PFSK-1 (cell line): ENCODE measurements around the gene GCLC.

ENCODE experiments used
- FOXP2 ChIP-seq: optimal IDR thresholded peaks from 2 replicates; pipeline ENCODE3; 2011; ENCODE audit warnings: borderline replicate concordance, control low read depth, inconsistent platforms; ENCODE audit not compliant: insufficient read depth; ENCODE audit errors: extremely low read length, extremely low read depth
- POLR2AphosphoS5 ChIP-seq: IDR thresholded peaks from 2 replicates; pipeline ENCODE4 v1.6.1; 2012; ENCODE audit warnings: low read depth, mild to moderate bottlenecking, control low read depth, low read length, moderate library complexity
- SIN3A ChIP-seq: IDR thresholded peaks from 2 replicates; pipeline ENCODE4 v1.6.1; 2012; ENCODE audit warnings: mild to moderate bottlenecking, low read length, moderate library complexity, borderline replicate concordance; ENCODE audit not compliant: insufficient read depth
- TAF1 ChIP-seq: IDR thresholded peaks from 2 replicates; pipeline ENCODE4 v1.6.1; 2012; ENCODE audit warnings: low read length, control low read depth, borderline replicate concordance; ENCODE audit not compliant: insufficient read depth
- TF ChIP-seq, protein P1 (sequence below), 2 experiments: IDR thresholded peaks; 2 replicates each; pipeline versions ENCODE4 v1.6.1 to v1.8.0; 2011 to 2012; ENCODE audit warnings: low read depth in 2 of 2, low read length in 2 of 2, control low read depth in 1 of 2, inconsistent platforms in 1 of 2, mild to moderate bottlenecking in 1 of 2, moderate library complexity in 1 of 2; ENCODE audit not compliant: insufficient read depth in 1 of 2

The GCLC gene

DNA sequence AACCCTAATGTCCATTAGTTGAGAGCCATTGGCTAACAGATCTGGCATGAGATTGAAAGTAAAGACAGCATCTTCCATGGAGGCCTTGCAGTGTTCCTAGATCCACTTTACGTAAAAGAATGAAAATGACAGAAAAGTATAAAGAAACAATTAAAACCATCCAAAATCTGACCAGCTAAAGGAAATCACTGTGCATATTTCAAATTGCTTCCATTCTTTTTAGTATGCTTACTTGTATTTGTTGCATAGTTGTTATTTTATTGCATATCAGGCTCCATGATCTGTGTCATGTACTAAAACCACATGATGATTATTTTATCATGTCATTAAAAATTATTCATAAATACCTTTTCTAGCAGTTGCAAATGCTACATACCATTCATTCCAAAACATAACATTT, 67.9 kb downstream of the GCLC start:
- TF ChIP-seq POLR2AphosphoS5: no peak
- TF ChIP-seq FOXP2: no peak
- TF ChIP-seq TAF1: no peak
- TF ChIP-seq SIN3A: no peak

DNA sequence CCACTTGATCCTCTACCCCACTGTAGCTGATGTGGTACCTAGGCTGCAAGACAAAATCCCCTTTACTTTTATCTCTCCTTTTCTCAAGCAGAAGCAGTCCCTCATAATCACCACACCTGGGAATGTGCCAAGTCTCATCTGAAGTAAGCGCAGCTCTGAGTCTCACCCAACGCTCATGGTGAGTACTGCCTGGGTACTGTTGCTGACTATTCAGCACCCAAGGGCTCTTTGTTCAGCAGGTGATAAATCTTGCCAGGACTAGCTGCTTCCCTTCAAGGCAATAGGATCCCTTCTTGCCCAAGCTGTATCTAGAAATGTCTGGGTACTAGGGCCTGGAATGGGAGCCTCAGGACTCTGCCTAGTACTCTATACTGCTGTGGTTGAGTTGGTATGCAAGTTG, 70.9 kb downstream of the GCLC start:
- TF ChIP-seq FOXP2: no peak
- TF ChIP-seq POLR2AphosphoS5: no peak
- TF ChIP-seq TAF1: no peak
- no peak for TF ChIP-seq SIN3A
- TF ChIP-seq, protein P1, sequence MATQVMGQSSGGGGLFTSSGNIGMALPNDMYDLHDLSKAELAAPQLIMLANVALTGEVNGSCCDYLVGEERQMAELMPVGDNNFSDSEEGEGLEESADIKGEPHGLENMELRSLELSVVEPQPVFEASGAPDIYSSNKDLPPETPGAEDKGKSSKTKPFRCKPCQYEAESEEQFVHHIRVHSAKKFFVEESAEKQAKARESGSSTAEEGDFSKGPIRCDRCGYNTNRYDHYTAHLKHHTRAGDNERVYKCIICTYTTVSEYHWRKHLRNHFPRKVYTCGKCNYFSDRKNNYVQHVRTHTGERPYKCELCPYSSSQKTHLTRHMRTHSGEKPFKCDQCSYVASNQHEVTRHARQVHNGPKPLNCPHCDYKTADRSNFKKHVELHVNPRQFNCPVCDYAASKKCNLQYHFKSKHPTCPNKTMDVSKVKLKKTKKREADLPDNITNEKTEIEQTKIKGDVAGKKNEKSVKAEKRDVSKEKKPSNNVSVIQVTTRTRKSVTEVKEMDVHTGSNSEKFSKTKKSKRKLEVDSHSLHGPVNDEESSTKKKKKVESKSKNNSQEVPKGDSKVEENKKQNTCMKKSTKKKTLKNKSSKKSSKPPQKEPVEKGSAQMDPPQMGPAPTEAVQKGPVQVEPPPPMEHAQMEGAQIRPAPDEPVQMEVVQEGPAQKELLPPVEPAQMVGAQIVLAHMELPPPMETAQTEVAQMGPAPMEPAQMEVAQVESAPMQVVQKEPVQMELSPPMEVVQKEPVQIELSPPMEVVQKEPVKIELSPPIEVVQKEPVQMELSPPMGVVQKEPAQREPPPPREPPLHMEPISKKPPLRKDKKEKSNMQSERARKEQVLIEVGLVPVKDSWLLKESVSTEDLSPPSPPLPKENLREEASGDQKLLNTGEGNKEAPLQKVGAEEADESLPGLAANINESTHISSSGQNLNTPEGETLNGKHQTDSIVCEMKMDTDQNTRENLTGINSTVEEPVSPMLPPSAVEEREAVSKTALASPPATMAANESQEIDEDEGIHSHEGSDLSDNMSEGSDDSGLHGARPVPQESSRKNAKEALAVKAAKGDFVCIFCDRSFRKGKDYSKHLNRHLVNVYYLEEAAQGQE (IDR thresholded peaks at IDR 0.05; ENCODE audit: insufficient read depth in 1 of 2, low read depth in 2 of 2, low read length in 2 of 2): no peak

DNA sequence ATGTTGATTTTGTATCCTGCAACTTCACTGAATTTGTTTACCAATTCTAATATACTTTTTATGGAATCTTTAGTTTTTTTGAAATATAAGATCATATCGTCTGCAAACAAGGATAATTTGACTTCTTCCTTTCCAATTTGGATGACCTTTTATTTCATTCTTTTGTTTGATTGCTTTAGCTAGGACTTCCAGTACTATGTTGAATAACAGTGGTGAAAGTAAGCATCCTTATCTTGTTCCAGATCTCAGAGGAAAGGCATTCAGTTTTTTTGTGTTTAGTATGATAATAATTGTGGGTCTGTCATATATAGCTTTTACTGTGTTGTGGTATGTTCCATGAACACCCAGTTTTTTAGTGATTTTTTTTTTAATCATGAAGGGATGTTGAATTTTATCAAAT, 75.7 kb downstream of the GCLC start:
- no peak for TF ChIP-seq SIN3A
- TF ChIP-seq, protein P1 (IDR thresholded peaks at IDR 0.05; ENCODE audit: insufficient read depth in 1 of 2, low read depth in 2 of 2, low read length in 2 of 2): no peak

DNA sequence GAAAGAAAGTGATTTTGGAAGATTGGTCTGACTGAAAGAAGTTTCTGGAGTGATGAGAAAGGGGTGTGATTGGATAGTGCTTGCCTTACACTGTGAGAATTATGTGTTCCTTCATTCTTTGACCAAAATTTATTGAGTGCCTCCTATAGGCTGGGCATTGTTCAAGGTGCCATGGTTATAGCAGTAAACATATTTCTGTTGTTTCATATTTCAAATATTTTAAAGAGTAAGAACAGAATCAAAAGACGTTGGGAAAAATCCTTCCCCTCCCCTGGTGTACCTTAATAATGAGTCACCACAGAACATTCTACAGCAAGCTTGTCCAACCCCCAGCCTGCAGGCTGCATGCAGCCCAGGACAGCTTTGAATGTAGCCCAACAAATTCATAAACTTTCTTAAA, 78.6 kb downstream of the GCLC start:
- TF ChIP-seq TAF1: no peak
- no peak for TF ChIP-seq SIN3A
- TF ChIP-seq POLR2AphosphoS5: no peak
- TF ChIP-seq, protein P1 (IDR thresholded peaks at IDR 0.05; ENCODE audit: insufficient read depth in 1 of 2, low read depth in 2 of 2, low read length in 2 of 2): no peak
- no peak for TF ChIP-seq FOXP2

DNA sequence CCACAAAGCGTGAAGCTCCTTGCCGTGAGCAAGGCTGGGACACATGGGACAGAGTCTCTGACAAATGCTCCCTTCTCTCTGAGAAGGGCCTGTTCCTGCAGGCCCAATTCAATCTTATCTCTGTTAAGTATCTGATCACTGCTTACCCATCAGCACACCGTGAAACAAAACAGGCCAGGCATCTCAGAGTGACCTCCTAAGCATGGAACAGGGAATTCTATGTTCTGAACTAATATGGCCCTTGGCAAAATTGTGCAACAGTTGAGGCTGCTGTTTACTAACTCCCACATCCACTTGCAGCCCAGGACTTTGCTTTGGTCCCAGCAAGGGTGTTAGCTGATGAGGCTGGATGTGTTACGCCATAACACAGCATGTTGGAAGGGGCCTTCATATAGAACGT, 79.2 kb downstream of the GCLC start:
- TF ChIP-seq, protein P1 (IDR thresholded peaks at IDR 0.05; ENCODE audit: insufficient read depth in 1 of 2, low read depth in 2 of 2, low read length in 2 of 2): no peak
- TF ChIP-seq TAF1 (no peak), POLR2AphosphoS5 (no peak), FOXP2 (no peak), SIN3A (no peak)
